ENCODE results near the gene ADIPOR1. TPM values are rescaled to one million over a fixed set of nuclear protein-coding genes. Genes with fewer than 3 reads are reported as not detected.
"Not testable (repeated sequence)": the region's sequence is repeated elsewhere in the genome, so short reads cannot be mapped to it uniquely, and the experiment has no call there.

ADIPOR1 gene
- polyA plus RNA-seq, 1 of the 3 experiments (the other 2 are of a cell fraction), result 82.2 TPM

- no peak overlapping the region for H3K27ac ChIP-seq (ENCODE audit: low read depth in 2 of 2, low read length in 1 of 2)
- no peaks in the 10 kb centered on the region for H3F3A ChIP-seq (replicated peaks; ENCODE audit: insufficient read depth)
- H3K4me3 ChIP-seq (ENCODE audit: low read depth in 2 of 2, low read length in 1 of 2), result no peak overlapping the region
- TF ChIP-seq MEF2A (IDR thresholded peaks at IDR 0.05; ENCODE audit: borderline replicate concordance, low read depth) (no peak), NRF1 (IDR thresholded peaks at IDR 0.05; ENCODE audit: low read depth, low read length) (no peak), GABPA (IDR thresholded peaks at IDR 0.05; ENCODE audit: low read depth) (no peak), SIN3A (IDR thresholded peaks at IDR 0.05; ENCODE audit: borderline replicate concordance, low read depth, low read length) (no peak), PBX3 (IDR thresholded peaks at IDR 0.05) (no peak), JUND (IDR thresholded peaks at IDR 0.05) (no peak), TEAD4 (IDR thresholded peaks at IDR 0.05; ENCODE audit: borderline replicate concordance, insufficient read depth) (no peak), CHD2 (IDR thresholded peaks at IDR 0.05; ENCODE audit: low read length, partially characterized antibody) (no peak), RXRA (IDR thresholded peaks at IDR 0.05; ENCODE audit: borderline replicate concordance, low read depth) (no peak), FOSL2 (IDR thresholded peaks at IDR 0.05; ENCODE audit: borderline replicate concordance, low read depth) (no peak), POLR2AphosphoS5 (IDR thresholded peaks at IDR 0.05; ENCODE audit: low read depth, low read length) (no peak), IRF3 (IDR thresholded peaks at IDR 0.05; ENCODE audit: low read depth, low read length) (no peak), GATA2 (CRISPR knock-in tag; IDR thresholded peaks at IDR 0.05) (no peak), FOXJ3 (CRISPR knock-in tag; IDR thresholded peaks at IDR 0.05) (no peak), TAF1 (IDR thresholded peaks at IDR 0.05; ENCODE audit: borderline replicate concordance, low read depth, low read length) (no peak)
- H3K9me3 ChIP-seq, result no peaks in the 10 kb centered on the region
- no peak overlapping the region for H2AFZ ChIP-seq (ENCODE audit: low read depth)
- 66% methylated on average over 4 of the region's 4 CpGs for WGBS (ENCODE audit: low lambda C conversion rate)
- H4K20me1 ChIP-seq (ENCODE audit: insufficient read depth), result no peaks in the 10 kb centered on the region
- no peaks in the 10 kb centered on the region for H3K27me3 ChIP-seq (ENCODE audit: insufficient read depth)
- no peak overlapping the region for H3K9ac ChIP-seq
- H3K9me2 ChIP-seq, result no peaks in the 10 kb centered on the region
- ChIA-PET POLR2A (no interaction called here), CTCF (no interaction called here)
- H3K4me2 ChIP-seq, result no peak overlapping the region
- H3K79me2 ChIP-seq (ENCODE audit: insufficient read depth), result no peaks in the 10 kb centered on the region
- peaks cover 43% of the 10 kb centered on the region in 2 experiments for H3K36me3 ChIP-seq (replicated peaks in 1 of 2; ENCODE audit: control insufficient read depth in 1 of 2, insufficient read depth in 2 of 2, low read length in 1 of 2)
- DNase-seq, result no peak
- no peaks in the 10 kb centered on the region for H3K4me1 ChIP-seq (ENCODE audit: control insufficient read depth in 1 of 2, insufficient read depth in 2 of 2, low read depth in 1 of 2, low read length in 1 of 2)
Observed at GRCh38 chr1:202905331-202905730, 52.8 kb downstream of the ADIPOR1 start.

DNA sequence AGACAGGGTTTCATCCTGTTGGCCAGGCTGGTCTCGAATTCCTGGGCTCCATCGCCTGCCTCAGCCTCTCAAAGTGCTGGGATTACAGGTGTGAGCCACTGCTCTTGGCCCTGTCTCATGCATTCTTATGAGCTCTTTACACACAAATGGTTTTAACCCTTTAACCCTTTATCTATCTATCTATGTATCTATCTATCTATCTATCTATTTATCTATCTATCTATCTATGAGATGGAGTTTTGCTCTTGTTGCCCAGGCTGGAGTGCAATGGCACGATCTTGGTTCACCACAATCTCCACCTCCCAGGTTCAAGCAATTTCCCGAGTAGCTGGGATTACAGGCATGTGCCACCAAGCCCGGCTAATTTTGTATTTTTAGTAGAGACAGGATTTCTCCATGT, 54.3 kb downstream of the ADIPOR1 start:
- DNase-seq; H3K9ac ChIP-seq; H3K4me3 ChIP-seq (ENCODE audit: low read depth in 2 of 2, low read length in 1 of 2); H3K79me2 ChIP-seq (ENCODE audit: insufficient read depth); H3K4me2 ChIP-seq; H3F3A ChIP-seq (replicated peaks; ENCODE audit: insufficient read depth); H3K27me3 ChIP-seq (ENCODE audit: insufficient read depth); H3K9me3 ChIP-seq; H3K27ac ChIP-seq (ENCODE audit: low read depth in 2 of 2, low read length in 1 of 2); H3K4me1 ChIP-seq (ENCODE audit: control insufficient read depth in 1 of 2, insufficient read depth in 2 of 2, low read depth in 1 of 2, low read length in 1 of 2); H3K9me2 ChIP-seq; POLR2A ChIA-PET; H2AFZ ChIP-seq (ENCODE audit: low read depth); H4K20me1 ChIP-seq (ENCODE audit: insufficient read depth): not testable (repeated sequence)
- WGBS (ENCODE audit: low lambda C conversion rate), result 99% methylated on average over 5 of the region's 5 CpGs
- CTCF ChIA-PET, result interaction anchor here (0.6 to 0.7 kb wide), 2 partner anchors 38 to 95 kb away, joined by 3 read pairs; no protein-coding TSS in a partner anchor
- peaks cover 32 to 38% of the 10 kb centered on the region in 2 experiments for H3K36me3 ChIP-seq (replicated peaks in 1 of 2; ENCODE audit: control insufficient read depth in 1 of 2, insufficient read depth in 2 of 2, low read length in 1 of 2)

Data from SK-N-SH (cell line).